ENCODE results near the gene TACR1.

DNA sequence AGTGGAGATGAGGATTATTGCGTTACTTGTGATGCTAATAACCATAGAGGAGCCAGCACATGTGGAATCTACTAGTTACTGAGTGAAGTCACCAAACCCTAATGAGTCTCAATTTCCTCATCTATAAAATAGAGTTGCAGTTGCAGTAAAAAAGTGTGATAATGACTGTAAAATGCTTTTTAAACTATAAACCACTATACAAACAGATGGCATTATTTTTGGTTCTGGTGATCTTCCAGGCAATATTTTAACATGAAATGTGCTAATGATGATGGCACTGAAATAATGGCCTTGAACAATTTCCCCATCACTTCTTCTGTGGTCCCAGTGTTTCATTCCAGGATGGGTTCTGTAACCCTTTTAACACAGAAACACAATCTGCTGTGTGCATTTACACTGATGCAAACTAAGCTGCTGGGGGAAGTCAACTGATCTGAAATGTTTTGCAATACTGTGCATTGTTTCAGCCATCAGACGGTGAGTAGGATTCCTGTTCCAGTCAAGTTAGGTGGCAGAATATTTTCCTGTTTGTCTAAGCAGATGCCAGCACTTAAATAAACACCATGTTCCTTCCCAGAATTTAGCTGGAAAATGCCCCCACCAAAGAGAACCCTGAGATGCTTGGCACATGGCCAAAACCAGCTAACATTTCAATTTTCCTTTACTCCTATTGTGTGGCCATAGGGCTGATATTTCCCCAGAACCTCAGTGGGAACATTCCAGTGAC lies 52.6 kb downstream of the TACR1 start:
- TF ChIP-seq NFRKB (IDR thresholded peaks at IDR 0.05) (no peak), SUZ12 (IDR thresholded peaks at IDR 0.05) (no peak), FOXK2 (IDR thresholded peaks at IDR 0.05) (no peak), ELF4 (IDR thresholded peaks at IDR 0.05) (no peak)
